HG02763 (cell line): Measurements from ENCODE around the gene KCTD17.

Experiments
- ATAC-seq: cut with Tn5 transposase; IDR thresholded peaks from one replicate; pipeline ENCODE4 v1.9.1; 2021; ENCODE audit warnings: mild to moderate bottlenecking, moderate library complexity; ENCODE audit not compliant: unreplicated experiment

The KCTD17 gene

DNA sequence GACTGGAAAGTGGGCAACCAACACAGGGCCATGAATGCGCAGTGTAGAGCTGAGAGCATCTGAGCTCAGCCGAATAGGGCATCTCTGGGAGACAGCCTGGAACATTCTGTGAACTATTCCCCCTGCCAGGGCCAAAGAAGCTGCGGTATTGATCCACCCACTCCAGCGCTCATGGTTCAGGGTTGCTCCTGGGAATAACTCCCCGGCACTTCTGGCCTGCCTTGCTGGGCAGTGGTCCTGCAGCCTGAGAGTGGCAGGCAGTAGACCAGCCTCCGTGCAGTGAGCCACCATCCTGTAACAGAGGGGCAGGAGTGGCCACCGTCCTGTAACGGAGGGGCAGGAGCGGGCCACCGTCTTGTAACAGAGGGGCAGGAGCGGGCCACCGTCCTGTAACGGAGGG lies 45.8 kb downstream of the KCTD17 start:
- no peak for ATAC-seq

DNA sequence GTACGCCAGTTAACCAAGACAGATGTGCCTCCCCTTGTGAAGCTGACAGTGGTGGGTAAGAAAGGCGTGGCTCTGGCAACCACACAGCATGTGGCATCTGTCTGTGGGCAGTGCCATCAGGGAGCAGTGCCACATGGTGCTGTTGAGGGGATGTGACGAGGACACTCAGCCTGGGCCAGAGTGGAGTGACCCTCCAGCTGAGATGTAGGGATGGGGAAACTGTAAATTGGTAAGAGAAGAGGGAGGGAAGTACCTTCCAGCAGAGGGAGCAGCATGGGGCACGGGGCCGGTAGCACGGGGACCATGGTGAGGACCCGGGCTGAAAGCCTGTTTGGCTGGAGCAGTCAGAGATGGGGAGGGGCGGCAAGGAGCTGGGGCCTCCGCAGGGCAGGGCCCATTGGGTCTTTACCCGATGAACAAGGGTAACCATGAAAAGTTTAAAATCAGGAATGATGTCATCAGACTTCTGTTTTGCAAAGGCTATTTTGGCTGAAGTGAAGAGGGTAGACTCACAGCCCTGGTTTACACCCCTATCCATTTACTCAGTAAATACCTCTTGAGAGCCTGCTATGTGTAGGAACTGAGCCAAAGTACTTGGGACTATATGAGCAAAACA lies 47.5 kb downstream of the KCTD17 start:
- no peak for ATAC-seq

DNA sequence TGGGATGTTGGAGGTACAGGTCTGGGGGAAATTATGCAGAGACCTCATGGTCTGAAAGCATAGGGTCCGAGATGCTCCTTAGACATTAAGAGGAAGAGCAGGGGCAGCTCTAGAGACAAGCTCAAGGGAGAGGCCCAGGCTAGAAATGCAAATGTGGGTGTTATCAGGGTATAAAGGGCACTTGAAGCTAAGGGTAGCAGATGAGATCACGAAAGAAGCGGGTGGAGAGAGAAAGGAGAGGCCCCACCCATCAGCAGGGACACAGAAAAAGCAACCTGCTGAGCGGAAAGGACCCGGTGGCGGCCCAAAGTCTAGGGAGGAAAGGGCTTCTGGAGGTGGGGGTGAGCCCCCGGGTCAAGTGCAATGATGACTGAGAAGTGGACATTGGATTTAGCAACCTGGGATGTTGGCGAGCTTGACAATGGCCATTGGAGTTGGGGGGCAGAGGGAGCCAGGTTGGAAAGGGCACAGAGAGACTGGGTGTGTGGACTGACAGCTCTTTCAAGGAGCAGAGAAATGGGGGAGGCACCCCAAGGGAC lies 49.1 kb downstream of the KCTD17 start:
- no peak for ATAC-seq

DNA sequence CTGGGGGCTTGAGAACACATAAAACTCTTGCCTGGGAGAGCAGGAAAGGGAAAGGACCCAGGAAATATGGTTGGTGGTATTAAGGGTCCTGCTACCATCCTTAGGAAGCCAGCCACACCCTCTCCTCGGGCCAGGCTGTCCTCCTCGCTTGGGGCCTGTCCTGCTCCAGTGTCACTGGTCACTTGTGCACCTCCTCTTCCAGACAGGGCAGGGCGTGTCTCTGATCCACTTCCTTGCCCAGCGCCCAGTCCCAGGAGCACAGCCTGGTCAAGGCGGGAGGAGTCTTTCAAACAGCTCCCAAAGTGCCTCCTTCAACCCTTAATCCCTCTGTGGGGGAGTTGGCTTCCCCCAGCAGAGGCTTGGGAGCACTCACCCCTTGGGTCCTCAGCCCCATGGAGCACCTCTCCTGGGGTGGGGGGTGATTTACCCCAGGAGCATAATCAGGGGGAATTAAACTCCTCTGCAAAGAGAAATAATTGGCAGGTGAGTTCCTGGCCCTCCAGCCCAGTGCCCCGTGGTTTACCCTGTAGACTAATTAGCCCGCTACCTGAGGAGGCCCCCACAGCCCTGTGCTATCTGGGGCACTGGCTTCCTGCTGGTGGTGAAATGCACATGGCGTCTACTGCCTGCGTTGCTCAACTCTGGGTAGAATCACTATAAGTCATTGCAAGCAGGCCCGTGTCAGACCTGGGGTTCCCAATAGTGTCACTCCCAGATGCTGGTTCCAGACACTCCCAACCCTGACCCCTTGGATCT lies 49.9 kb downstream of the KCTD17 start:
- ATAC-seq, result no peak

DNA sequence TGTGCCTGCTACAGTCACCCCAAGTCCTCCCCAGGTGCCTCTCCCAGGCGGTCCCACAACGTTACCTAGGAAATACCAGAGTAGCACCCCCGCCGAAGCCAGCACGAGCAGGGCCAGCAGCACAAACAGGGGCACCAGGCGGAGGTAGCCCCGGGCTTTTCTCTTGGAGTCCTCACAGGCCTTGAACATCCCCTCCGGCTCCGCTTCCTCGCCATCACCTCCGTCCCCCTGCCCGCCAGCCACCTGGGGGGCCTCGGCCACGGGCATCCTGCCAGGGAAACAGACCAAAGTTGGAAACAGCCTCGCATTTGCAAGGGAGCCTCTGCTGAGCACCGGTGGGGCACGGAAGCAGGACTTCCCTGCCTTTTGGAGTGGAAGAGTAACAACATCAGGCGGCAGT lies 51.6 kb downstream of the KCTD17 start:
- ATAC-seq, result no peak

GRCh38 chr22:37103656-37104452 lies 52.3 kb downstream of the KCTD17 start:
- no peak for ATAC-seq

DNA sequence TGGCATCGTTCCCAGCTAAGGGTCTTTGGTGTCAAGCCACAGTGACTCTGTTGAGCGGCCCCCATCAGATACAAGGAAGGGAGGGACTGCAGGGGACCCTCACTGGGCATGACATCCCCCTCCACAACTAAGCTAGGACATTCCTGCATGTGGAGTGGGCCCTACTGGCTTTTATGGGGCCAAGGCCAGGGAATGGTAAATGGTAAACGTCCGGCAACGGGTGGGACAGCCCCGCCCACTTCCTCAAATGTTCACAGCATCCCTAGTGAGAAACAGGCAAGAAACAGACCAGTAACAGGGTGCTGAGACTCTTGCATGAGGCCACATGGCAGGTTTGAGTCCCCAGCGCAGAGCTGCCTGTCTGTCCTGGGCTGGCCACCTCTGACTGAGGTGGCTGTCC lies 53.6 kb downstream of the KCTD17 start:
- no peak for ATAC-seq

DNA sequence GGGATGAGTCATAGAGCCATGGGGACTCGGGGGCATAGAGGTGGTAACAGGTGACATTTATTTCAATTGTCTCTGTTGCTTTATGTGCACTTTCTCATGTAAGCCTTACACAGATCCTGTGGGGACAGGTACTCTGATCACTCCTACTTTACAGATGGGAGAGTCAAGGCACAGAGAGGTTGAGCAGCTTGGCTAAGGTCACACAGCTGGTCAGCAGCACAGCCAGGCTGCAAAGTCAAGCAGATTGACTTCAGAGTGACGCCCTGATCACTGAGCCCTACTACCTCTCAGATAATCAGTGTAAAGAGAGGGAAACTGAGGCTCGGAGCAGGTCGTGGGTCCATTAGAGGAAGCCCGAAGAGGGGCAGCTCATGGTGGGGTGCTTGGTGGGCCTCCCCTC lies 54.4 kb downstream of the KCTD17 start:
- no peak for ATAC-seq

DNA sequence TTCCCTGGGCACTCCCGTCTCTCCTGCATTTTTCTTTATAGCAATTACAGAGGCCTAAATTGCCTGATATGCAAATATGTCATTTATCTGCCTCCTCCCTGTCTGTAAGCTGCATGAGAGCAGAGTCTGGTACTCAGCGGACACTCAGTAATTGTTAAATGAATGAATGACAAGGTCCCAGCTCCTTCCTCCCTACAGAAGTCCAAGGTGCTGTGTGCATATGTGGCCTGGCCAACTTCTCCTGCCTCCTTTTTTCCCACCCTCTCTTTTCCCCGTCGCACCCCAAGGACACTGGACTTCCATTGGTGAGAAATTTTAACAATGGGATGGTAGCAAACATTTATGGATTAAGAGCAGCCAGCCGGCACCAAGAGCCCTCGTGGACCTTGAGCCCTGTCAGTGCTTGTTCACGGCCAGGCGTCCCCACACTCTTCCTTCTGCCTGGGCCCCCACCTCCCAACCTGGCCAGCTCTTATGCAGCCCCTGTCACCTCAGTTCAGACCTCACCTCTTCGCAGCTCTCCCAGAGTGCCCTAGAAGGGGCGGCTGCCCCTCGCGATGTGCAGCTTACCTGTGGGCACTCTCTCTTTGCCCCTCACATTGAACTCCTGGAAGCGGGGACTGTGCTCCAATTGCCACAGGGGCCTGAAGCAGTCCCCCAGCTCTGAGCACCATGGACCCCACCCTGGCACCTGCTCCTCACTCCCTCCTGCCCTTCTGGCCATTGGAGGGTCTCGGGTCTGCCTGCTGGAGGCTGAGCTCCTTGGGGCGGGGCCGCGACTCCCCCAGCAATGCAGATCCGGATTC lies 56.5 kb downstream of the KCTD17 start:
- ATAC-seq, result no peak

GRCh38 chr22:37109242-37109917 lies 57.8 kb downstream of the KCTD17 start, which contains the start of gene TMPRSS6:
TMPRSS6 (minus strand) TSS chr22:37109713; CDS start chr22:37103417, 6,296 bp downstream.
- ATAC-seq, result no peak

DNA sequence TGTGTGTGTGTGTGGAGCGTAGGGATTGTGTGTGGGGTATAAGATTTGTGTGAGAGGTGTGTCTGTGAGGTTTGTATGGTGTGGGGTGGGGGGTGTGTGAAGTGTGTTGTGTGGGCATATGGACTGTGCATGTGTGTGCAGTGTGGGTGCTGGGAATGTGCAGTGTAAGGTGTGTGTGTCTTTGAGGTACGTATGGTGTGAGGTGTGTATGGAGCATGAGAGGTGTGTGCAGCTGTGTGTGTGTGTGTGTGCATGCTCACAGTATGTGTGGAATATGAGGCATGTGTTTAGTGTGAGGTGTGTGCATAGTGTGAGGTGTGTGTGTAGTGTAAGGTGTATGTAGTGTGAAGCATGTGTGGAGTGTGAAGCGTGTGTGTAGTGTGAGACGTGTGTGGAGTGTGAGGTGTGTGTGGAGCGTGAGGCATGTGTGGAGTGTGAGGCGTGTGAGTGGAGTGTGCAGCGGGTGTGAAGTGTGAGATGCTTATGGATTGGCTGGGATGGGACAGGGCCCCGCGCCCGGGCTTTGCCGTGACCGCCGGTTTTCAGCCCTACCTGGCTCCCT lies 59.7 kb downstream of the KCTD17 start:
- no peak for ATAC-seq

GRCh38 chr22:37112084-37112728 lies 60.7 kb downstream of the KCTD17 start:
- ATAC-seq, result no peak
